Astrocyte (in vitro differentiated cells and primary cell): ENCODE results near the gene DOCK1.

ENCODE experiments used
- CTCF ChIP-seq: IDR thresholded peaks from 2 replicates; pipeline ENCODE4 v1.5.1; 2011; ENCODE audit warnings: low read depth, mild to moderate bottlenecking, inconsistent platforms, low read length, moderate library complexity; ENCODE audit not compliant: insufficient read depth
- EZH2 ChIP-seq: IDR thresholded peaks from 2 replicates; pipeline ENCODE4 v1.6.1; 2012; ENCODE audit warnings: mild to moderate bottlenecking, low read length, inconsistent platforms; ENCODE audit not compliant: insufficient read depth

GRCh38 chr10:126892226-126893175 is 12.7 kb upstream of the DOCK1 start:
- TF ChIP-seq CTCF (no peak), EZH2 (no peak)
